AG08396 (cell line): ENCODE measurements around the gene HIPK2.
"Not testable (repeated sequence)": the region's sequence is repeated elsewhere in the genome, so short reads cannot be mapped to it uniquely, and the experiment has no call there.

Source experiments
- DNase-seq: peaks from one replicate; pipeline ENCODE4 v3.0.0; 2012; ENCODE audit warnings: low spot score, mixed read lengths

HIPK2 gene

DNA sequence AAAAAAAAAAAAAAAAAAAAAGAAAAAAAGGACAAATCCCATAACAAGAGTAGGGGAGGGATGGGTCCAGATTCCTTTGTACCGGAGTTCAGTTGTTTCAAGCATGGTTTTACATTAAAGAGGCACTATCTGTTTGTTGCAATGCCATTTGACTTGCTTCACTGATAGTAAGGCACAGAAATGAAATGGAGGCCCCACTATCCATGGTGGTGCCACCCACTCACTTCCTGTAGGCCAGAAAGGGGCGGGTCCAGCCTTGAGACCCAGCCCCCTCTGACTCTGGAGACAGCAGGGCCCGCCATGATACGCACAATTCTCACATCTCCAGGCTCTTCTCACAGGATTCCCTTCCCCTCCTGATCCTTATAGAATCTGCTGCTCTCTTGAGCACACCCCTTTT is 154.3 kb downstream of the HIPK2 start:
- no peak for DNase-seq

- peak; percentile 36 for DNase-seq
These were observed 157.0 kb downstream of the HIPK2 start for GRCh38 chr7:139620676-139621344.

DNA sequence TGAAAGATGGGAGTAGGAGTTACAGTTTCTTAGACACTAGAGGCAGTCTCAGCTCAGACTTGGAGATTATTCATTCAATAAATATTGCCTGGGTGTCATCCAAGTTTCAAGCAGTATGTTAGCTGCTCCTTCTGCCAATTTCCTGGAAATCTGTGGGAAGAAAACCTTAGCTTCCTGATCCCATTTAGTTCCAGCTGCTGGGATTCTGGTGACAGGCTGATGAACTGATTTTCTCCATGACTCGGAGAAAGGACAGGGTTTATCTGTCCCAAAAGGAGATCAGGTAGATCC is 158.5 kb downstream of the HIPK2 start:
- peak; percentile 71 for DNase-seq

GRCh38 chr7:139618482-139619366 is 159.1 kb downstream of the HIPK2 start:
- peak; percentile 58 for DNase-seq

DNA sequence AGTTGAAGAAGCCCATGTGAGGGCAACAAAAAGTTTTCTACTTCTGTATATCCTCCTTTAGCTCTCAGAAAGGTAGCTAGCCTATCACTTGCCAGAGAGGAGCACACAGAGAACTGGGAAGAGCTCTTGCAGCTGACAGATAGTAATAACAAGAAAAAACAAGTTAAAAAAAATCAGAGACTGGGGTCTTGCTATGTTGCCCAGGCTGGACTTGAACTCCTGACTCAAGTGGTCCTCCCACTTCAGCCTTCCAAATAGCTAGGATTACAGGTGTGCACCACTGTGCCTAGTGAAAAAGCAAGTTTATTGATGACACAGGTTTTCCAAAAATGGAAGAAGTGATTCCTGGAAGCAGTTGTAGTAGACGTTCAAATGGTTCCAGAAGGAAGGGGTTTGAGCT is 160.7 kb downstream of the HIPK2 start:
- DNase-seq = no peak

- DNase-seq = no peak
These were observed 162.9 kb downstream of the HIPK2 start for GRCh38 chr7:139614886-139615285.

GRCh38 chr7:139613971-139614411 is 163.8 kb downstream of the HIPK2 start:
- DNase-seq = no peak

- not testable (repeated sequence) for DNase-seq
These were observed 166.2 kb downstream of the HIPK2 start for GRCh38 chr7:139611556-139611955.

GRCh38 chr7:139610595-139610994 is 167.2 kb downstream of the HIPK2 start:
- DNase-seq = no peak

- DNase-seq = no peak
These were observed 173.9 kb downstream of the HIPK2 start for GRCh38 chr7:139603896-139604295.

DNA sequence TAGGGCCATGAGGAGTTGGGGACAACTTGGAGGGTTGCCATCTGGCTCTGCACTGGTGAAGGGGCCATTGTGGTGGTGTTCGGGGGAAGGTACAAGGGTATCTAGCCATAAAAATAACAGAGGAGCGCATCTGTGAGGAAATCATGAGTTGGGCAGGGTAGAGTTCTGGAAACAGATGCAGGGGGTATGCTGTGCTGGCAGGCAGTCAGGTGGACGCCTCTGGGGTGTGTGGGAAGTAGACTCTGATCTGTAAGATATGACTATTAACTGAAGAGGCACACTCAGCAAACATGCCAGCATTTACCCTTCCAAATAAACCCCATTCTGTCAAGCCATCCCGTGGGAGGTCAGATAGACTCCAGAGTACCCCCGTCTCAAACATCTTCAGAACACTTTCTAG is 174.5 kb downstream of the HIPK2 start:
- DNase-seq = no peak

GRCh38 chr7:139602143-139602722 is 175.6 kb downstream of the HIPK2 start:
- peak; percentile 36 for DNase-seq

DNA sequence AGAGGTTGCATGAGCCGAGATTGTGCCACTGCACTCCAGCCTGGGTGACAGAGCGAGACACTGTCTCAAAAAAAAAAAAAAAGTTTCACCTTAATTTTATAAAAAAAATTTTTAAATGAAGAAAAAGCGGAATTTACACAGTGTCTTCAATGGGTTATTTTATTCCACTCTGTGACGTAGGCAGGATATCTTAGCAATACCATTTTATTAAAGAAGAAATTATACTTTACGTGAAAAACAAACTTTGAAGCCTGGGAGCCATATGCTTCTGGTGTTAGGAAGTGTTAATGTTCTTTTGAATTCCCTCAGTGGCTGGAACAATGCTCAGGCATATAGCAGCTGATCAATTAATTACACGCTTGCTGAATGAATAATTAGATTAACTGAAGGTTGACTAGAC is 176.6 kb downstream of the HIPK2 start:
- no peak for DNase-seq

GRCh38 chr7:139600306-139600705 is 177.5 kb downstream of the HIPK2 start:
- no peak for DNase-seq

GRCh38 chr7:139598642-139599041 is 179.2 kb downstream of the HIPK2 start:
- no peak for DNase-seq

DNA sequence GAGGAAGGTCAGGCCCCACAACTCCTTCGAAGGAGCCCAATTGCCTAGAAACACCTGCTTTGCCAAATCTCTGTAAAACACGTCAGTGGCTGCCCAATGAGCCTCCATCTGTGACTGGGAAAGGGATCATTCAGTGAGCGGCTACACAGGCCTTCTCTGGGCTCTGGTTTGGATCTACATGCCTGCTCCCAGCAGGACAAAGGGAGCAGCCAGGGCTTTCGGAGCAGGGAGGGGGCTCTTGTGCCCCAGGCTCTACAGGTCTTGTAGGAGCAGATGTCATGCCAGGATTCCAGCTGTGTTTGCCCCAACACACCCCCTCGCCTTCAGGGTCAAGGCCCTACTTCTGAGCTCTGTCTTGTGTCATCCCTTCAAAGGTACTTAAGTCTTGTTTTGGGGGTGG is 180.8 kb downstream of the HIPK2 start:
- DNase-seq = no peak

GRCh38 chr7:139596626-139597025 is 181.2 kb downstream of the HIPK2 start:
- no peak for DNase-seq

DNA sequence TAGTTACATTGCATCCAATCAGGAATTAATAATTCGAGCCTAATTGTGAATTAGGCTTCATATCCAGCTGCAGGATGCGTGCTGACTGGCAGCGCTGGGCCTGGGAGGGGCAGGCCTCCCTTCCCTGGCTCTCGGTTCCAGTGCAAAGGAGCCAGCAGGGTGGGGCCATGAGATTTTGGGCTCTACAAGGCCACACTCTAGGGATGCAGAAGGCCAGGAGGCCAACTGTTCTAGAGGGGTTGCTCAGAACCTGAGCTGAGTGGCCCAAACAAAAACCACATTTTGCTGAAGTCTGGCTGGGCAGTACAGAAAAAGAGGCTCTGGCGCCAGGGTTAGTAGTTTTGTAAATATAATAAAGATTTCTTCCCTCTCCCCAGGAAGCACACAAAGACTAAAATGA is 182.0 kb downstream of the HIPK2 start:
- DNase-seq = no peak

DNA sequence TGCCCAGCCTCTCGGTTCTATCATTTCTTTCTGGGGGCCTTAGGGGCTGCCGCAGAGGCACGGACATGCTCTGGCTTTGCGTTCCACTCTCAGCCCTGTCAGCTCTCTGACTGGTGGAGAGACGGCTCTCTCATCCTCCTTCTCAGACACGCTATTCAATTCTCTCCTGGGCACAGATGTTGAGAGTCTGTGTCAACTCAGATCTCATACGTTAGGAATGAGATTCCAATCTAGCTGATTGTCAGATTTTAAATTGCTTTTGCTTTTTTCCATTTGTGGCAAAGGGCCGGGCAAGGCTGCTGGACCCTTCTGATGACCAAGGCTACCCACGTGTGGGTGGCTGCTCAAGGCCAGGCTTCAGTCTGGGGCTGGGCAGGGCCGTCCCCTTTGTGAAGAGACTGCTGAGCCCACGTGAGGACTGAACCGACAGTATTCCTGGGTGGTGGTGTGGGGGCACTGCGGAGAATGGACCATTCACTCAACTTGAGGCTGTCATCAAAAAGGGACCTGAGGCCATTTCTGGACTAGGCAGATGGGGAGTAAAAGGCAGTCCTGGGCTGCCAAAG is 182.8 kb downstream of the HIPK2 start:
- no peak for DNase-seq

DNA sequence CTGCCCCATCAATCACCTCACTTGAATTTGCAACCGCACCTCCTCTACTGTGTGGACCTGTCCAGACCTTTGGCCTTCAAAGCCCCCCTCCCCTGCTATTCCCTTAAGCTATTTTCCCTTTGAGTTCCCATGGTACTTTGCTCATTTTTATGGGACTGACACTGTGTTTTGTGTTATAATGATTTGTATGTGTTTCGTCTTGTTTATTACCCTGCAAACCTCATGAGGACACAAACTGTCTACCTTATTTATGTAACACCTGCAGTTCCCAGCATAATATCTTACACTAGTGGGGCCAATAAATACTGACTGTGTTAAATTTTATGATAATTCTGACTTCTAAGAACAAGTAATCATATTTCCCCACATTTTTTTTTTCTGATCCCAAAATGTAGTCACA is 183.7 kb downstream of the HIPK2 start:
- no peak for DNase-seq

- no peak for DNase-seq
These were observed 184.9 kb downstream of the HIPK2 start for GRCh38 chr7:139592801-139593461.

GRCh38 chr7:139591550-139592195 is 186.1 kb downstream of the HIPK2 start:
- no peak for DNase-seq
